B cell (primary cell): ENCODE results near the gene FAM72B. TPM values are rescaled to one million over a fixed set of nuclear protein-coding genes. Genes with fewer than 3 reads are reported as not detected.
"Not testable (repeated sequence)": the region's sequence is repeated elsewhere in the genome, so short reads cannot be mapped to it uniquely, and the experiment has no call there.

Source experiments
- ATAC-seq: fragments of 200-7000 bp; cut with Tn5 transposase; one replicate; pipeline ENCODE4 v1.10.0; 2021; ENCODE audit warnings: low read depth, mild to moderate bottlenecking, moderate number of reproducible peaks, moderate library complexity
- CTCF ChIA-PET: fragments of 350-600 bp; sonication (Branson Sonifier 250); formaldehyde crosslinking; loops from one replicate; lab custom pipeline; 2021; ENCODE audit warnings: antibody characterized with exemption, inconsistent platforms; lab: Charles Lee
- POLR2A ChIA-PET: fragments of 350-600 bp; sonication (Branson Sonifier 250); formaldehyde crosslinking; loops from one replicate; lab custom pipeline; 2021; ENCODE audit warnings: antibody characterized with exemption; lab: Charles Lee
- DNase-seq: peaks from one replicate; pipeline ENCODE4 v3.0.0; 2013
- H2AFZ ChIP-seq: 2 replicates; pipeline ENCODE4 v1.6.1; 2012; ENCODE audit warnings: mild to moderate bottlenecking, low read depth, low read length; ENCODE audit not compliant: insufficient read depth, poor library complexity, severe bottlenecking
- H3K27ac ChIP-seq, 2 donors: 1 replicate in 1 of 2; 2 replicates in 1 of 2; pipeline ENCODE4 v1.5.1; 2012 to 2013; ENCODE audit warnings: low read length in 2 of 2, mild to moderate bottlenecking in 2 of 2, moderate library complexity in 1 of 2
- H3K27me3 ChIP-seq, 4 experiments: fragments of 200-600 bp in 1 of 4; sonication (generic) in 1 of 4; replicated peaks in 1 of 4; 1 replicate in 2 of 4; 2 replicates in 2 of 4; pipeline versions ENCODE4 v1.6.1 to v1.7.0; 2013 to 2016; ENCODE audit warnings: low read length in 3 of 4, mild to moderate bottlenecking in 2 of 4, mixed read lengths in 1 of 4, moderate library complexity in 1 of 4; ENCODE audit not compliant: insufficient read depth in 4 of 4, control insufficient read depth in 3 of 4; ENCODE audit errors: control extremely low read depth in 1 of 4
- H3K36me3 ChIP-seq, 2 experiments: replicated peaks in 1 of 2; 1 replicate in 1 of 2; 2 replicates in 1 of 2; pipeline versions ENCODE4 v1.6.1 to v1.7.1; 2013; ENCODE audit warnings: low read length in 1 of 2; ENCODE audit not compliant: insufficient read depth in 2 of 2, control insufficient read depth in 1 of 2; ENCODE audit errors: control extremely low read depth in 1 of 2, extremely low read depth in 1 of 2
- H3K4me1 ChIP-seq, 2 donors: fragments of 200-600 bp in 1 of 2; sonication (generic) in 1 of 2; 1 replicate in 1 of 2; 2 replicates in 1 of 2; pipeline versions ENCODE4 v1.5.1 to v1.6.1; 2013 to 2017; ENCODE audit warnings: low read length in 2 of 2; ENCODE audit not compliant: control insufficient read depth in 2 of 2, insufficient read depth in 2 of 2
- H3K4me2 ChIP-seq: replicated peaks from 2 replicates; pipeline ENCODE3; 2012; ENCODE audit warnings: mild to moderate bottlenecking, low read depth, low read length; ENCODE audit not compliant: poor library complexity, severe bottlenecking
- H3K4me3 ChIP-seq, 5 experiments: fragments of 200-600 bp in 1 of 5; sonication (generic) in 1 of 5; 1 replicate in 3 of 5; 2 replicates in 2 of 5; pipeline versions ENCODE4 v1.5.1 to v1.7.0; 2011 to 2016; ENCODE audit warnings: low read length in 4 of 5, mild to moderate bottlenecking in 4 of 5, low read depth in 2 of 5, control low read depth in 1 of 5, moderate library complexity in 1 of 5; ENCODE audit not compliant: insufficient read depth in 1 of 5; ENCODE audit errors: control extremely low read depth in 1 of 5, extremely low read depth in 1 of 5
- H3K79me2 ChIP-seq: fragments of 200-600 bp; sonication (generic); one replicate; pipeline ENCODE4 v1.6.0; 2016; ENCODE audit warnings: low read length; ENCODE audit not compliant: control insufficient read depth, insufficient read depth
- H3K9ac ChIP-seq: fragments of 200-600 bp; sonication (generic); 2 replicates; pipeline ENCODE4 v1.6.1; 2017; ENCODE audit warnings: mild to moderate bottlenecking, low read length, moderate library complexity
- H3K9me3 ChIP-seq, 3 donors: one replicate each; pipeline versions ENCODE4 v1.6.1 to v1.7.1; 2013; ENCODE audit warnings: low read length in 2 of 3; ENCODE audit not compliant: control insufficient read depth in 2 of 3, insufficient read depth in 1 of 3; ENCODE audit errors: control extremely low read depth in 1 of 3
- H4K20me1 ChIP-seq: 2 replicates; pipeline ENCODE4 v1.6.0; 2012; ENCODE audit warnings: mild to moderate bottlenecking, low read length; ENCODE audit not compliant: insufficient read depth, control insufficient read depth, poor library complexity, severe bottlenecking
- H3K27ac Mint-ChIP-seq: one replicate; pipeline ENCODE4 v1.8.0; 2021; ENCODE audit warnings: mixed read lengths
- H3K27me3 Mint-ChIP-seq: one replicate; pipeline ENCODE4 v1.8.0; 2021; ENCODE audit warnings: mixed read lengths
- H3K4me1 Mint-ChIP-seq: one replicate; pipeline ENCODE4 v1.8.0; 2021; ENCODE audit warnings: mixed read lengths
- H3K4me3 Mint-ChIP-seq: one replicate; pipeline ENCODE4 v1.8.0; 2021; ENCODE audit warnings: mixed read lengths
- H3K9me3 Mint-ChIP-seq: one replicate; pipeline ENCODE4 v1.8.0; 2022; ENCODE audit warnings: mixed read lengths; ENCODE audit not compliant: insufficient read depth
- WGBS: methylation state at CpG from one replicate; pipeline ENCODE4 v1.1.5; 2013; ENCODE audit warnings: missing lambda C conversion rate; ENCODE audit not compliant: insufficient coverage; 5-methylcytosine and 5-hydroxymethylcytosine counted together
- intact Hi-C: fragments of 100-400 bp; cut with micrococcal nuclease; formaldehyde crosslinking; loops from one replicate; pipeline ENCODE4 v1.10.0; 2022
- polyA plus RNA-seq: library from polyadenylated mRNA; depleted of rRNA; stranded (reverse); fragments of >200 nt; gene quantifications from 2 replicates; pipeline ENCODE4 v1.2.3, GENCODE V29; 2012
- total RNA-seq, 2 donors: library from RNA; stranded (reverse); fragments of 120-200 nt in 1 of 2; gene quantifications; 1 replicate in 1 of 2; 2 replicates in 1 of 2; pipeline versions ENCODE4 v1.2.3 to v1.2.4, GENCODE V29; 2013 to 2022

FAM72B gene
- total and polyA plus RNA-seq, 2 donors (not counting 1 experiment from before 2014, with no cell fraction given) = 0.45 to 0.62 TPM

GRCh38 chr1:121165296-121165695 lies 18.8 kb downstream of the FAM72B start:
- H3K4me2 ChIP-seq, ATAC-seq, POLR2A ChIA-PET, H3K36me3 ChIP-seq, H3K27me3 Mint-ChIP-seq, H3K4me3 Mint-ChIP-seq, H3K79me2 ChIP-seq, H3K4me3 ChIP-seq, CTCF ChIA-PET, H3K27ac ChIP-seq, DNase-seq, H3K27me3 ChIP-seq, H3K9me3 Mint-ChIP-seq, H2AFZ ChIP-seq, H3K4me1 Mint-ChIP-seq, H3K4me1 ChIP-seq, H3K9ac ChIP-seq, H3K27ac Mint-ChIP-seq, H3K9me3 ChIP-seq, intact Hi-C loops, H4K20me1 ChIP-seq: not testable (repeated sequence)

GRCh38 chr1:121163850-121164757 lies 20.0 kb downstream of the FAM72B start:
- H4K20me1 ChIP-seq, H3K4me1 Mint-ChIP-seq, H3K4me3 Mint-ChIP-seq, POLR2A ChIA-PET, H3K27ac ChIP-seq, CTCF ChIA-PET, H3K27me3 Mint-ChIP-seq, DNase-seq, H3K4me3 ChIP-seq, H3K4me2 ChIP-seq, H3K27me3 ChIP-seq, H3K27ac Mint-ChIP-seq, intact Hi-C loops, H3K36me3 ChIP-seq, H3K79me2 ChIP-seq, H3K4me1 ChIP-seq, H2AFZ ChIP-seq, H3K9me3 Mint-ChIP-seq, H3K9ac ChIP-seq, H3K9me3 ChIP-seq, ATAC-seq: not testable (repeated sequence)
- WGBS = no CpG with 5 or more reads among the region's 5 CpGs

- H3K9me3 Mint-ChIP-seq, H3K4me1 Mint-ChIP-seq, H4K20me1 ChIP-seq, H3K27me3 Mint-ChIP-seq, H3K36me3 ChIP-seq, H3K4me2 ChIP-seq, H3K4me1 ChIP-seq, H3K27ac Mint-ChIP-seq, POLR2A ChIA-PET, H3K4me3 Mint-ChIP-seq, intact Hi-C loops, DNase-seq, H3K27me3 ChIP-seq, CTCF ChIA-PET, H2AFZ ChIP-seq, H3K27ac ChIP-seq, H3K9ac ChIP-seq, H3K79me2 ChIP-seq, H3K9me3 ChIP-seq, ATAC-seq, H3K4me3 ChIP-seq: not testable (repeated sequence)
- WGBS = no CpG with 5 or more reads among the region's 6 CpGs
These were observed 22.8 kb downstream of the FAM72B start for GRCh38 chr1:121161199-121161901.

GRCh38 chr1:121160118-121160517 lies 24.0 kb downstream of the FAM72B start:
- H3K4me1 Mint-ChIP-seq, H3K27ac Mint-ChIP-seq, POLR2A ChIA-PET, H3K4me3 ChIP-seq, H3K27me3 Mint-ChIP-seq, H2AFZ ChIP-seq, DNase-seq, H3K9ac ChIP-seq, ATAC-seq, H3K36me3 ChIP-seq, H4K20me1 ChIP-seq, H3K9me3 Mint-ChIP-seq, H3K4me2 ChIP-seq, CTCF ChIA-PET, H3K4me3 Mint-ChIP-seq, H3K9me3 ChIP-seq, H3K27ac ChIP-seq, intact Hi-C loops, H3K79me2 ChIP-seq, H3K4me1 ChIP-seq, H3K27me3 ChIP-seq: not testable (repeated sequence)
- WGBS = no CpG with 5 or more reads among the region's 2 CpGs
